ENCODE results near the gene CCSER1. TPM values are rescaled to one million over a fixed set of nuclear protein-coding genes. Genes with fewer than 3 reads are reported as not detected.

CCSER1 gene
- total and polyA plus RNA-seq, 2 experiments from 2014 or later = 2.9 to 3.4 TPM

- Histone ChIP-seq H3K36me3 (ENCODE audit: insufficient read depth) (no peaks in the 10 kb centered on the region), H4K20me1 (replicated peaks; ENCODE audit: insufficient read depth) (no peaks in the 10 kb centered on the region), H3K4me2 (no peak overlapping the region), H3K9me2 (ENCODE audit: insufficient read depth) (no peaks in the 10 kb centered on the region), H3K79me2 (replicated peaks; ENCODE audit: insufficient read depth) (no peaks in the 10 kb centered on the region), H3K27me3 (ENCODE audit: insufficient read depth) (no peaks in the 10 kb centered on the region), H3K4me3 (no peak overlapping the region), H3F3A (replicated peaks; ENCODE audit: low read depth) (no peaks in the 10 kb centered on the region), H2AFZ (peak overlapping the region; percentile 86), H3K4me1 (ENCODE audit: insufficient read depth) (peaks cover 8% of the 10 kb centered on the region), H3K27ac (ENCODE audit: low read depth) (no peak overlapping the region)
- TF ChIP-seq STAT1 (IDR thresholded peaks at IDR 0.05; ENCODE audit: unreplicated experiment) (no peak), CTCF (conservative IDR thresholded peaks at IDR 0.05; ENCODE audit: low read depth in 2 of 2) (no peak), JUNB (IDR thresholded peaks at IDR 0.05; ENCODE audit: unreplicated experiment) (no peak)
- peaks cover 18% of the 10 kb centered on the region; the same call in 2 of the 3 replicates for H3K4me1 Mint-ChIP-seq
- peaks cover 2% of the 10 kb centered on the region for H3K27me3 Mint-ChIP-seq (ENCODE audit: insufficient read depth, low read depth, poor library complexity)
- peak overlapping the region; percentile 35 for H3K27ac Mint-ChIP-seq
- DNase-seq (ENCODE audit: low spot score) (peak; percentile 27), ATAC-seq (peak; percentile 94)
- H3K36me3 Mint-ChIP-seq (ENCODE audit: low read depth) = no peaks in the 10 kb centered on the region
- H3K9me3 Mint-ChIP-seq = no peaks in the 10 kb centered on the region
- no peak overlapping the region for H3K4me3 Mint-ChIP-seq
These were observed 937.1 kb downstream of the CCSER1 start for GRCh38 chr4:91064157-91064853.

- Histone ChIP-seq H3K79me2 (replicated peaks; ENCODE audit: insufficient read depth) (no peaks in the 10 kb centered on the region), H3K27me3 (ENCODE audit: insufficient read depth) (no peaks in the 10 kb centered on the region), H4K20me1 (replicated peaks; ENCODE audit: insufficient read depth) (no peaks in the 10 kb centered on the region), H3K4me1 (ENCODE audit: insufficient read depth) (peaks cover 2% of the 10 kb centered on the region), H3K4me3 (no peak overlapping the region), H3K9me2 (ENCODE audit: insufficient read depth) (no peaks in the 10 kb centered on the region), H3F3A (replicated peaks; ENCODE audit: low read depth) (no peaks in the 10 kb centered on the region), H3K36me3 (ENCODE audit: insufficient read depth) (no peaks in the 10 kb centered on the region), H3K27ac (ENCODE audit: low read depth) (no peak overlapping the region), H2AFZ (no peak overlapping the region), H3K4me2 (no peak overlapping the region)
- Mint-ChIP-seq H3K27ac (no peak overlapping the region; the same call in 1 of the 2 replicates), H3K4me1 (peaks cover 14% of the 10 kb centered on the region; the same call in 2 of the 3 replicates), H3K36me3 (ENCODE audit: low read depth) (no peaks in the 10 kb centered on the region), H3K9me3 (peaks cover 2% of the 10 kb centered on the region; the same call in 2 of the 3 replicates), H3K27me3 (ENCODE audit: insufficient read depth, low read depth, poor library complexity) (peaks cover 2% of the 10 kb centered on the region), H3K4me3 (no peak overlapping the region)
- no peak for DNase-seq (ENCODE audit: low spot score)
- ATAC-seq = no peak
- TF ChIP-seq EZH2phosphoT487 (IDR thresholded peaks at IDR 0.05; ENCODE audit: unreplicated experiment) (no peak), EZH2 (IDR thresholded peaks at IDR 0.05; ENCODE audit: low read depth, unreplicated experiment) (no peak), POLR2AphosphoS5 (IDR thresholded peaks at IDR 0.05; ENCODE audit: low read depth) (no peak), ZNF114 (CRISPR knock-in tag; IDR thresholded peaks at IDR 0.05) (no peak), CREB1 (CRISPR knock-in tag; IDR thresholded peaks at IDR 0.05; ENCODE audit: low read depth) (no peak), ZNF331 (CRISPR knock-in tag; IDR thresholded peaks at IDR 0.05; ENCODE audit: low read depth) (no peak), ZNF462 (CRISPR knock-in tag; IDR thresholded peaks at IDR 0.05) (no peak), NANOG (IDR thresholded peaks at IDR 0.05; ENCODE audit: borderline replicate concordance) (no peak)
These were observed 937.9 kb downstream of the CCSER1 start for GRCh38 chr4:91065117-91065516.
